ENCODE measurements around the gene BCO1. TPM values are rescaled to one million over a fixed set of nuclear protein-coding genes. Genes with fewer than 3 reads are reported as not detected.

BCO1 gene
- total and polyA plus RNA-seq, 2 of the 4 experiments (the other 2 are of a cell fraction), result not detected

- Histone ChIP-seq H3K4me3 (ENCODE audit: insufficient read depth, low read depth, low read length) (no peak overlapping the region), H3K4ac (ENCODE audit: low read depth, low read length) (no peak overlapping the region), H3K14ac (replicated peaks; ENCODE audit: low read depth, low read length) (no peak overlapping the region), H2AK5ac (ENCODE audit: low read depth, low read length) (no peak overlapping the region), H3K9ac (ENCODE audit: low read depth, low read length) (no peak overlapping the region), H2AFZ (replicated peaks; ENCODE audit: low read length, poor library complexity) (no peak overlapping the region), H2BK15ac (ENCODE audit: low read depth, low read length) (no peak overlapping the region), H3K36me3 (ENCODE audit: control insufficient read depth, insufficient read depth, low read length) (no peaks in the 10 kb centered on the region), H3K56ac (ENCODE audit: extremely low read depth, insufficient read depth, low read length) (no peak overlapping the region), H2AK9ac (replicated peaks; ENCODE audit: low read depth, low read length, poor library complexity) (no peak overlapping the region), H4K5ac (ENCODE audit: low read depth, low read length) (no peak overlapping the region), H4K20me1 (ENCODE audit: insufficient read depth, low read length) (peaks cover 25% of the 10 kb centered on the region), H3K79me1 (ENCODE audit: low read depth in 1 of 2, low read length in 2 of 2) (peaks cover 38 to 44% of the 10 kb centered on the region in 2 experiments), H3K4me1 (ENCODE audit: control insufficient read depth, insufficient read depth, low read length) (peaks cover 2% of the 10 kb centered on the region; the same call in 1 of the 2 replicates), H3K9me1 (ENCODE audit: insufficient read depth, low read length) (peaks cover 11% of the 10 kb centered on the region), H2BK5ac (ENCODE audit: low read depth, low read length, poor library complexity, severe bottlenecking) (no peak overlapping the region), H3K27ac (ENCODE audit: insufficient read depth, low read length) (no peak overlapping the region), H3K23ac (ENCODE audit: low read depth, low read length) (no peak overlapping the region), H4K91ac (ENCODE audit: insufficient read depth, low read depth, low read length) (no peak overlapping the region), H2BK120ac (ENCODE audit: low read depth, low read length) (no peak overlapping the region), H3K27me3 (ENCODE audit: control insufficient read depth, insufficient read depth, low read length) (no peaks in the 10 kb centered on the region), H3K4me2 (ENCODE audit: low read depth, low read length) (no peak overlapping the region), H3K9me3 (ENCODE audit: control insufficient read depth, insufficient read depth, low read length) (no peaks in the 10 kb centered on the region), H3K18ac (ENCODE audit: low read depth, low read length) (no peak overlapping the region), H2BK20ac (ENCODE audit: low read depth, low read length) (no peak overlapping the region), H4K8ac (ENCODE audit: low read depth in 2 of 2, low read length in 2 of 2) (no peak overlapping the region)
- ATAC-seq (ENCODE audit: low read depth) (no peak), DNase-seq (no peak)
- dilution Hi-C loops (cut with HindIII; ENCODE audit: low sequenced_read_pairs, unreplicated experiment) (no loop called here), intact Hi-C loops (cut with micrococcal nuclease) (no loop called here), in situ Hi-C loops (cut with MboI; ENCODE audit: low sequenced_read_pairs) (no loop called here)
- BruUV-seq (replicated peaks), result no TSS peak
- ChIA-PET CTCF (no interaction called here), POLR2A (ENCODE audit: unreplicated experiment) (no interaction called here)
- no peak for TF ChIP-seq CEBPB (IDR thresholded peaks at IDR 0.05; ENCODE audit: low read depth, low read length)
- TF ChIP-seq RFX5 (IDR thresholded peaks at IDR 0.05; ENCODE audit: low read depth, low read length), result no peak
- TF ChIP-seq SMC3 (IDR thresholded peaks at IDR 0.05; ENCODE audit: low read depth, low read length), result no peak
- no peak for TF ChIP-seq CTCF (conservative IDR thresholded peaks at IDR 0.05; ENCODE audit: low read depth, low read length)
- TF ChIP-seq RCOR1 (IDR thresholded peaks at IDR 0.05; ENCODE audit: insufficient replicate concordance, low read length), result no peak
- no peak for TF ChIP-seq MAZ (IDR thresholded peaks at IDR 0.05; ENCODE audit: borderline replicate concordance, low read depth, low read length)
- TF ChIP-seq ELK1 (IDR thresholded peaks at IDR 0.05; ENCODE audit: borderline replicate concordance, low read depth, low read length), result no peak
- TF ChIP-seq CHD1 (IDR thresholded peaks at IDR 0.05; ENCODE audit: low read depth, low read length), result no peak
- TF ChIP-seq NFE2L2 (IDR thresholded peaks at IDR 0.05; ENCODE audit: low read depth, low read length), result no peak
- WGBS, 2 experiments (ENCODE audit: extremely low coverage in 2 of 2, insufficient read length in 1 of 2), result 100% methylated on average over 1 of the region's 3 CpGs; no CpG with 5 or more reads in 1 of the 2 experiments
These were observed 94.9 kb downstream of the BCO1 start for GRCh38 chr16:81333356-81333755.

Measured in IMR-90 (cell line).